ENCODE data around the gene FAM217B.
A peak's percentile ranks its signal among the peaks of the same experiment; 100 is the strongest.
"Not testable (repeated sequence)": the region's sequence is repeated elsewhere in the genome, so short reads cannot be mapped to it uniquely, and the experiment has no call there.

The FAM217B gene

DNA sequence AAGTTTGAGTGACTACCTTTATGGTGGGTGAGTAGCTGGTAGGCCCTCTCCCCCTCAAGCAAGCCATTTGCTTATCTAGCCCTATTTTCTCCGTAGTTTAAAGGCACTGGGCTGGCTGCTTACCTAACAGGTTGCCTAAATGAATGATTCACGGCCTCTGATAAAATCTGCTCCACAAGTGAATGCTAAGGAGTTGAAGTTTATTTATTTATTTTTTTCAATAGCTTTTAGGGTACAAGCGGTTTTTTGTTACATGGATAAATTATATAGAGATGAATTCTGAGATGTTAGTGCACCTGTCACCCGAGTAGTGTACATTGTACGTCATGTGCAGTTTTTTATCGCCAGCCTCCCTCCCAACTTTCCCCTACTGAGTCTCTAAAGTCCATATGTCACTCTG, 9.7 kb downstream of the FAM217B start:
- Histone ChIP-seq H3K14ac (ENCODE audit: low read length in 2 of 2) (no peak overlapping the region), H3K4me3 (ENCODE audit: insufficient read depth in 1 of 2, low read depth in 1 of 2, low read length in 2 of 2) (no peak overlapping the region), H3K4me2 (ENCODE audit: low read length, poor library complexity, severe bottlenecking) (no peak overlapping the region), H3K27ac (ENCODE audit: low read length, poor library complexity, severe bottlenecking) (no peak overlapping the region), H2BK15ac (ENCODE audit: low read depth, poor library complexity, severe bottlenecking) (no peak overlapping the region), H4K91ac (ENCODE audit: low read length) (no peak overlapping the region), H3K9me3 (ENCODE audit: control insufficient read depth, low read length) (no peaks in the 10 kb centered on the region), H3K4ac (ENCODE audit: low read depth in 1 of 2, low read length in 2 of 2) (no peak overlapping the region), H3K23ac (ENCODE audit: low read length in 2 of 2) (no peak overlapping the region), H3K9ac (ENCODE audit: low read length) (no peak overlapping the region), H2BK120ac (ENCODE audit: low read depth, low read length) (no peak overlapping the region), H4K8ac (ENCODE audit: low read length) (no peak overlapping the region), H3K18ac (ENCODE audit: low read depth in 1 of 2, low read length in 2 of 2) (no peak overlapping the region), H3K79me1 (replicated peaks; ENCODE audit: low read length, poor library complexity, severe bottlenecking) (peaks cover 4% of the 10 kb centered on the region), H2AFZ (ENCODE audit: low read depth, low read length) (no peak overlapping the region), H2BK12ac (ENCODE audit: low read length in 2 of 2) (no peak overlapping the region), H2BK5ac (ENCODE audit: low read depth, low read length, poor library complexity, severe bottlenecking) (no peak overlapping the region), H2AK5ac (ENCODE audit: low read length, severe bottlenecking) (no peak overlapping the region), H3K4me1 (ENCODE audit: control insufficient read depth, insufficient read depth, low read depth, low read length) (no peaks in the 10 kb centered on the region), H3K27me3 (ENCODE audit: control insufficient read depth in 1 of 2, insufficient read depth in 1 of 2, low read length in 2 of 2) (no peaks in the 10 kb centered on the region), H3K36me3 (ENCODE audit: control insufficient read depth in 1 of 2, insufficient read depth in 2 of 2, low read depth in 1 of 2, low read length in 2 of 2) (peaks cover 0 to 14% of the 10 kb centered on the region in 2 experiments)
- WGBS, result 92% methylated on average over 4 of the region's 6 CpGs
- no peak for DNase-seq

DNA sequence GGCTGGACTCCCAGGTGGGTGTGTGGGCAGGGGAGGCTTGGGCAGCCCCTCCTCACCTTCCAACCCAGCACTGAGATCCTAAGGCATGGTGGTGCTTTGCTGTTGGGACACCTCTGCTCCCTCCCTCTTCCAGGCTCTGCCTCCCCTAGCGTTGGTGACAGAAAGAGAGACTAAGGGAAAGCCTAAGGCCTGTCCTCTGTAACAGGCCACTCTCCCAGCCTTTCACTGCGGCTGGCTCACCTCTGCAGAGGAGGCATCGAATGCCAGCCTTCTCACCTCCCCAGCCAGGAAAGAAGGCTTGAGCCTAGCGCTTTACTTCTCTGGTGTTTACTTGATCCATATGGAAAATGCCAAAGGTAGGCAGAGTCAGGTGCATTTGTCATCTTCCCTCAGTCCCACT, 14.5 kb downstream of the FAM217B start:
- Histone ChIP-seq H3K23ac (ENCODE audit: low read length in 2 of 2) (no peak overlapping the region), H3K4me2 (ENCODE audit: low read length, poor library complexity, severe bottlenecking) (no peak overlapping the region), H3K27me3 (ENCODE audit: control insufficient read depth in 1 of 2, insufficient read depth in 1 of 2, low read length in 2 of 2) (no peaks in the 10 kb centered on the region), H2BK120ac (ENCODE audit: low read depth, low read length) (no peak overlapping the region), H3K79me1 (replicated peaks; ENCODE audit: low read length, poor library complexity, severe bottlenecking) (peaks cover 2% of the 10 kb centered on the region), H3K4ac (ENCODE audit: low read depth in 1 of 2, low read length in 2 of 2) (no peak overlapping the region), H4K91ac (ENCODE audit: low read length) (no peak overlapping the region), H4K8ac (ENCODE audit: low read length) (no peak overlapping the region), H3K27ac (ENCODE audit: low read length, poor library complexity, severe bottlenecking) (no peak overlapping the region), H3K9ac (ENCODE audit: low read length) (no peak overlapping the region), H2BK15ac (ENCODE audit: low read depth, poor library complexity, severe bottlenecking) (no peak overlapping the region), H2BK12ac (ENCODE audit: low read length in 2 of 2) (no peak overlapping the region), H3K9me3 (ENCODE audit: control insufficient read depth, low read length) (no peaks in the 10 kb centered on the region), H3K18ac (ENCODE audit: low read depth in 1 of 2, low read length in 2 of 2) (no peak overlapping the region), H2BK5ac (ENCODE audit: low read depth, low read length, poor library complexity, severe bottlenecking) (no peak overlapping the region), H3K4me1 (ENCODE audit: control insufficient read depth, insufficient read depth, low read depth, low read length) (no peaks in the 10 kb centered on the region), H3K36me3 (ENCODE audit: control insufficient read depth in 1 of 2, insufficient read depth in 2 of 2, low read depth in 1 of 2, low read length in 2 of 2) (no peaks in the 10 kb centered on the region), H3K14ac (ENCODE audit: low read length in 2 of 2) (no peak overlapping the region), H2AK5ac (ENCODE audit: low read length, severe bottlenecking) (no peak overlapping the region), H2AFZ (ENCODE audit: low read depth, low read length) (no peak overlapping the region), H3K4me3 (ENCODE audit: insufficient read depth in 1 of 2, low read depth in 1 of 2, low read length in 2 of 2) (no peak overlapping the region)
- 76% methylated on average over 4 of the region's 4 CpGs for whole genome bisulfite sequencing
- DNase-seq, result no peak

DNA sequence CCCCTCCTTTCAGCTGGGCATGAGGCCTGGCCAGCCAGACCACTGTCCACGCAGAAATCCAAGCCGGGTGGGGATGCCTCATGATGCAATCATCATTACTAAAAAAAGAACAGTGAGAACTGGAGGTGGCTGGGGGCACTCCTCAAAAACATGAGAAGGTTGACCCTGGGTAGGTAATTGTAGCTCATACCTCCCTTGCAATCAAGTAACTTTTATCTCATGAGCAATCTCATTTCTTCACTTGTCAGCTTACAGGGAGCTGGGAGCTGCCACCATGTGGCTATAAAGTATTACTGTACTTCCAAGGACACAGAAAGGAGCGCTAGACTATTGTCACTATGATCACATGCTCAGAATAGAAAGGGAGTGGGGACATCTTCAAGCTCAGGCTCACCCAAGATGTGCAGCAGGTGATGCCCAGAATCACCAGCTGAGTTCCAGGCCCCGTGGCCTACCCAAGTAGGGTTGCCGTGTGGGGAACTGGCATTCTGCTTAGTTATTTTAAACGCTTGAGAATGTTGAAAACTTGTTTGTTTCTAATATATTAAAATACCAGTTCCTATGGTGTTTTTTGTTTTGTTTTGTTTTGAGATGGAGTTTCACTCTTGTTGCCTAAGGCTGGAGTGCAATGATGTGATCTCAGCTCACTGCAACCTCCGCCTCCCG, 15.1 kb downstream of the FAM217B start:
- Histone ChIP-seq H4K8ac (ENCODE audit: low read length) (no peak overlapping the region), H3K9me3 (ENCODE audit: control insufficient read depth, low read length) (no peaks in the 10 kb centered on the region), H3K79me1 (replicated peaks; ENCODE audit: low read length, poor library complexity, severe bottlenecking) (peaks cover under 1% of the 10 kb centered on the region), H3K9ac (ENCODE audit: low read length) (no peak overlapping the region), H3K36me3 (ENCODE audit: control insufficient read depth in 1 of 2, insufficient read depth in 2 of 2, low read depth in 1 of 2, low read length in 2 of 2) (no peaks in the 10 kb centered on the region), H3K4me2 (ENCODE audit: low read length, poor library complexity, severe bottlenecking) (no peak overlapping the region), H3K18ac (ENCODE audit: low read depth in 1 of 2, low read length in 2 of 2) (no peak overlapping the region), H2AK5ac (ENCODE audit: low read length, severe bottlenecking) (no peak overlapping the region), H2BK5ac (ENCODE audit: low read depth, low read length, poor library complexity, severe bottlenecking) (no peak overlapping the region), H3K4me1 (ENCODE audit: control insufficient read depth, insufficient read depth, low read depth, low read length) (no peaks in the 10 kb centered on the region), H3K23ac (ENCODE audit: low read length in 2 of 2) (no peak overlapping the region), H4K91ac (ENCODE audit: low read length) (no peak overlapping the region), H3K4ac (ENCODE audit: low read depth in 1 of 2, low read length in 2 of 2) (no peak overlapping the region), H3K27ac (ENCODE audit: low read length, poor library complexity, severe bottlenecking) (no peak overlapping the region), H3K14ac (ENCODE audit: low read length in 2 of 2) (no peak overlapping the region), H3K27me3 (ENCODE audit: control insufficient read depth in 1 of 2, insufficient read depth in 1 of 2, low read length in 2 of 2) (no peaks in the 10 kb centered on the region), H3K4me3 (ENCODE audit: insufficient read depth in 1 of 2, low read depth in 1 of 2, low read length in 2 of 2) (no peak overlapping the region), H2BK120ac (ENCODE audit: low read depth, low read length) (no peak overlapping the region), H2BK15ac (ENCODE audit: low read depth, poor library complexity, severe bottlenecking) (no peak overlapping the region), H2BK12ac (ENCODE audit: low read length in 2 of 2) (no peak overlapping the region), H2AFZ (ENCODE audit: low read depth, low read length) (no peak overlapping the region)
- WGBS, result 77% methylated on average over 7 of the region's 8 CpGs
- DNase-seq, result peak; percentile 27

DNA sequence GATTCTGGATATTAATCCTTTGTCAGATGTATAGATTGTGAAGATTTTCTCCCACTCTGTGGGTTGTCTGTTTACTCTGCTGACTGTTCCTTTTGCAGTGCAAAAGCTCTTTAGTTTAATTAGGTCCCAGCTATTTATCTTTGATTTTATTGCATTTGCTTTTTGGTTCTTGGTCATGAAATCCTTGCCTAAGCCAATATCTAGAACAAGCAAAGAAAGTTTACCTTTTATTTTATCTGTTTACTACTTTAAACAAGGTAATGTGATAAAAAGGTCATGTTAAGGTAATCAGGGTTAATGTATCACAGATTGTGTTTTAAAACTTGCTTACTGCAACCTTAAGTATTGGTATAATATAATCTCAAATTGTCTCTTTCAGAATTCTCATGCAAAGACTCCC, 17.4 kb downstream of the FAM217B start:
- not testable (repeated sequence) for H3K9ac ChIP-seq (ENCODE audit: low read length); H3K36me3 ChIP-seq (ENCODE audit: control insufficient read depth in 1 of 2, insufficient read depth in 2 of 2, low read depth in 1 of 2, low read length in 2 of 2); H3K23ac ChIP-seq (ENCODE audit: low read length in 2 of 2); H2BK120ac ChIP-seq (ENCODE audit: low read depth, low read length); H2BK15ac ChIP-seq (ENCODE audit: low read depth, poor library complexity, severe bottlenecking); H2BK5ac ChIP-seq (ENCODE audit: low read depth, low read length, poor library complexity, severe bottlenecking); H3K4me3 ChIP-seq (ENCODE audit: insufficient read depth in 1 of 2, low read depth in 1 of 2, low read length in 2 of 2); H3K9me3 ChIP-seq (ENCODE audit: control insufficient read depth, low read length); H3K27me3 ChIP-seq (ENCODE audit: control insufficient read depth in 1 of 2, insufficient read depth in 1 of 2, low read length in 2 of 2); H2AFZ ChIP-seq (ENCODE audit: low read depth, low read length); H4K8ac ChIP-seq (ENCODE audit: low read length); H2AK5ac ChIP-seq (ENCODE audit: low read length, severe bottlenecking); H3K27ac ChIP-seq (ENCODE audit: low read length, poor library complexity, severe bottlenecking); H3K4me1 ChIP-seq (ENCODE audit: control insufficient read depth, insufficient read depth, low read depth, low read length); H3K79me1 ChIP-seq (replicated peaks; ENCODE audit: low read length, poor library complexity, severe bottlenecking); H3K4ac ChIP-seq (ENCODE audit: low read depth in 1 of 2, low read length in 2 of 2); DNase-seq; H3K14ac ChIP-seq (ENCODE audit: low read length in 2 of 2); H2BK12ac ChIP-seq (ENCODE audit: low read length in 2 of 2); H3K18ac ChIP-seq (ENCODE audit: low read depth in 1 of 2, low read length in 2 of 2); H4K91ac ChIP-seq (ENCODE audit: low read length); H3K4me2 ChIP-seq (ENCODE audit: low read length, poor library complexity, severe bottlenecking)

All from mesenchymal stem cell (in vitro differentiated cells and primary cell).